HEK293 (cell line): ENCODE results near the gene KIF3B.

Source experiments
- PRDM1 ChIP-seq: fragments of 450-650 bp; formaldehyde crosslinking; IDR thresholded peaks from 2 replicates; pipeline ENCODE4; 2016; ENCODE audit warnings: missing biosample characterization, missing genetic modification characterization
- TCF7L2 ChIP-seq: IDR thresholded peaks from 2 replicates; pipeline ENCODE4 v1.6.1; 2011; ENCODE audit warnings: low read depth, mild to moderate bottlenecking, inconsistent platforms, low read length, moderate library complexity, borderline replicate concordance
- TRIM28 ChIP-seq: IDR thresholded peaks from 2 replicates; pipeline ENCODE4 v1.6.1; 2011; ENCODE audit warnings: low read length, control low read depth, borderline replicate concordance
- YY1 ChIP-seq: fragments of 450-650 bp; formaldehyde crosslinking; IDR thresholded peaks from 2 replicates; pipeline ENCODE4 v1.5.1; 2018; ENCODE audit warnings: missing biosample characterization, missing genetic modification characterization
- ZBTB20 ChIP-seq: fragments of 450-650 bp; formaldehyde crosslinking; IDR thresholded peaks from 2 replicates; pipeline ENCODE4 v1.5.1; 2016; ENCODE audit warnings: missing biosample characterization, missing genetic modification characterization
- ZNF221 ChIP-seq: fragments of 450-650 bp; formaldehyde crosslinking; IDR thresholded peaks from 2 replicates; pipeline ENCODE4 v1.5.1; 2017; ENCODE audit warnings: missing biosample characterization, missing genetic modification characterization, borderline replicate concordance
- ZNF335 ChIP-seq: fragments of 450-650 bp; formaldehyde crosslinking; conservative IDR thresholded peaks from 2 replicates; pipeline ENCODE4 v1.5.1; 2016; ENCODE audit warnings: missing biosample characterization, missing genetic modification characterization
- ZNF473 ChIP-seq: fragments of 450-650 bp; formaldehyde crosslinking; IDR thresholded peaks from 2 replicates; pipeline ENCODE4 v1.5.1; 2017; ENCODE audit warnings: missing biosample characterization, missing genetic modification characterization
- ZNF548 ChIP-seq: fragments of 450-650 bp; formaldehyde crosslinking; IDR thresholded peaks from 2 replicates; pipeline ENCODE4 v1.5.1; 2016; ENCODE audit warnings: missing biosample characterization, missing genetic modification characterization
- ZNF610 ChIP-seq: fragments of 450-650 bp; formaldehyde crosslinking; IDR thresholded peaks from 2 replicates; pipeline ENCODE4 v1.5.1; 2016; ENCODE audit warnings: missing biosample characterization, missing genetic modification characterization, borderline replicate concordance
- ZNF785 ChIP-seq: fragments of 450-650 bp; formaldehyde crosslinking; IDR thresholded peaks from 2 replicates; pipeline ENCODE4 v1.5.1; 2016; ENCODE audit warnings: missing biosample characterization, missing genetic modification characterization
- TF ChIP-seq, protein P1 (sequence below): fragments of 450-650 bp; formaldehyde crosslinking; IDR thresholded peaks from 2 replicates; pipeline ENCODE4 v1.5.1; 2016; ENCODE audit warnings: missing biosample characterization, missing genetic modification characterization
- TF ChIP-seq, protein P2 (sequence below): fragments of 450-650 bp; formaldehyde crosslinking; IDR thresholded peaks from 2 replicates; pipeline ENCODE4 v1.5.1; 2016; ENCODE audit warnings: missing biosample characterization, missing genetic modification characterization
- TF ChIP-seq, protein P3 (sequence below): fragments of 450-650 bp; formaldehyde crosslinking; IDR thresholded peaks from 2 replicates; pipeline ENCODE4 v1.5.1; 2017; ENCODE audit warnings: missing biosample characterization, missing genetic modification characterization

DNA sequence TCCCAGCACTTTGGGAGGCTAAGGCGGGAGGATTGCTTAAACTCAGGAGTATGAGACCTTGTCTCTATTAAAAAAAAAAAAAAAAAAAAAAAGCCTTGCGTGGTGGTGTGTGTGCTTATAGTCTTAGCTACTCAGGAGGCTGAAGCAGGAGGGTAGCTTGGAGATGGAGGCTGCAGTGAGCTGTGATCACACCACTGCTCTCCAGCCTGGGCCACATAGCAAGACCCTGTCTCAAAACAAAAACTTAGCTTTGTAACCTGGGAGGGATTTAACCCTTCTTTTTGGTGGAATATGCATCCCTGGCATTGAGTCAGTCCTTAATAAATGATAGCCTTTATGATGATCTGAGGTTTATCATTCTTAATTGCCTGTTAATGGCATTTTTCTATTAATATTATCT lies 93.4 kb downstream of the KIF3B start:
- TF ChIP-seq ZNF473 (tag by site-specific recombination): no peak
- TF ChIP-seq, protein P1, sequence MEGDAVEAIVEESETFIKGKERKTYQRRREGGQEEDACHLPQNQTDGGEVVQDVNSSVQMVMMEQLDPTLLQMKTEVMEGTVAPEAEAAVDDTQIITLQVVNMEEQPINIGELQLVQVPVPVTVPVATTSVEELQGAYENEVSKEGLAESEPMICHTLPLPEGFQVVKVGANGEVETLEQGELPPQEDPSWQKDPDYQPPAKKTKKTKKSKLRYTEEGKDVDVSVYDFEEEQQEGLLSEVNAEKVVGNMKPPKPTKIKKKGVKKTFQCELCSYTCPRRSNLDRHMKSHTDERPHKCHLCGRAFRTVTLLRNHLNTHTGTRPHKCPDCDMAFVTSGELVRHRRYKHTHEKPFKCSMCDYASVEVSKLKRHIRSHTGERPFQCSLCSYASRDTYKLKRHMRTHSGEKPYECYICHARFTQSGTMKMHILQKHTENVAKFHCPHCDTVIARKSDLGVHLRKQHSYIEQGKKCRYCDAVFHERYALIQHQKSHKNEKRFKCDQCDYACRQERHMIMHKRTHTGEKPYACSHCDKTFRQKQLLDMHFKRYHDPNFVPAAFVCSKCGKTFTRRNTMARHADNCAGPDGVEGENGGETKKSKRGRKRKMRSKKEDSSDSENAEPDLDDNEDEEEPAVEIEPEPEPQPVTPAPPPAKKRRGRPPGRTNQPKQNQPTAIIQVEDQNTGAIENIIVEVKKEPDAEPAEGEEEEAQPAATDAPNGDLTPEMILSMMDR (tag by site-specific recombination): no peak
- no peak for TF ChIP-seq ZNF610 (tag by site-specific recombination)
- no peak for TF ChIP-seq ZNF548 (tag by site-specific recombination)
- no peak for TF ChIP-seq ZBTB20 (tag by site-specific recombination)
- TF ChIP-seq, protein P2, sequence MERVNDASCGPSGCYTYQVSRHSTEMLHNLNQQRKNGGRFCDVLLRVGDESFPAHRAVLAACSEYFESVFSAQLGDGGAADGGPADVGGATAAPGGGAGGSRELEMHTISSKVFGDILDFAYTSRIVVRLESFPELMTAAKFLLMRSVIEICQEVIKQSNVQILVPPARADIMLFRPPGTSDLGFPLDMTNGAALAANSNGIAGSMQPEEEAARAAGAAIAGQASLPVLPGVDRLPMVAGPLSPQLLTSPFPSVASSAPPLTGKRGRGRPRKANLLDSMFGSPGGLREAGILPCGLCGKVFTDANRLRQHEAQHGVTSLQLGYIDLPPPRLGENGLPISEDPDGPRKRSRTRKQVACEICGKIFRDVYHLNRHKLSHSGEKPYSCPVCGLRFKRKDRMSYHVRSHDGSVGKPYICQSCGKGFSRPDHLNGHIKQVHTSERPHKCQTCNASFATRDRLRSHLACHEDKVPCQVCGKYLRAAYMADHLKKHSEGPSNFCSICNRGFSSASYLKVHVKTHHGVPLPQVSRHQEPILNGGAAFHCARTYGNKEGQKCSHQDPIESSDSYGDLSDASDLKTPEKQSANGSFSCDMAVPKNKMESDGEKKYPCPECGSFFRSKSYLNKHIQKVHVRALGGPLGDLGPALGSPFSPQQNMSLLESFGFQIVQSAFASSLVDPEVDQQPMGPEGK (tag by site-specific recombination): no peak
- TF ChIP-seq TCF7L2: no peak
- TF ChIP-seq YY1 (tag by site-specific recombination): no peak
- TF ChIP-seq, protein P3, sequence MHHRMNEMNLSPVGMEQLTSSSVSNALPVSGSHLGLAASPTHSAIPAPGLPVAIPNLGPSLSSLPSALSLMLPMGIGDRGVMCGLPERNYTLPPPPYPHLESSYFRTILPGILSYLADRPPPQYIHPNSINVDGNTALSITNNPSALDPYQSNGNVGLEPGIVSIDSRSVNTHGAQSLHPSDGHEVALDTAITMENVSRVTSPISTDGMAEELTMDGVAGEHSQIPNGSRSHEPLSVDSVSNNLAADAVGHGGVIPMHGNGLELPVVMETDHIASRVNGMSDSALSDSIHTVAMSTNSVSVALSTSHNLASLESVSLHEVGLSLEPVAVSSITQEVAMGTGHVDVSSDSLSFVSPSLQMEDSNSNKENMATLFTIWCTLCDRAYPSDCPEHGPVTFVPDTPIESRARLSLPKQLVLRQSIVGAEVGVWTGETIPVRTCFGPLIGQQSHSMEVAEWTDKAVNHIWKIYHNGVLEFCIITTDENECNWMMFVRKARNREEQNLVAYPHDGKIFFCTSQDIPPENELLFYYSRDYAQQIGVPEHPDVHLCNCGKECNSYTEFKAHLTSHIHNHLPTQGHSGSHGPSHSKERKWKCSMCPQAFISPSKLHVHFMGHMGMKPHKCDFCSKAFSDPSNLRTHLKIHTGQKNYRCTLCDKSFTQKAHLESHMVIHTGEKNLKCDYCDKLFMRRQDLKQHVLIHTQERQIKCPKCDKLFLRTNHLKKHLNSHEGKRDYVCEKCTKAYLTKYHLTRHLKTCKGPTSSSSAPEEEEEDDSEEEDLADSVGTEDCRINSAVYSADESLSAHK (tag by site-specific recombination): no peak
- no peak for TF ChIP-seq PRDM1 (tag by site-specific recombination)
- no peak for TF ChIP-seq ZNF335 (tag by site-specific recombination)
- TF ChIP-seq TRIM28: no peak
- no peak for TF ChIP-seq ZNF785
- no peak for TF ChIP-seq ZNF221
